ENCODE measurements around the gene EIF2B4. TPM values are rescaled to one million over a fixed set of nuclear protein-coding genes. Genes with fewer than 3 reads are reported as not detected.

The EIF2B4 gene
- total and polyA plus RNA-seq, 9 of the 15 experiments (the other 6 are each of a cell fraction or from before 2014, with no cell fraction given) = 29.7 to 80.3 (median 58.9) TPM

GRCh38 chr2:27407798-27408491 lies 37.8 kb upstream of the EIF2B4 start (continued):
- TF ChIP-seq ZBTB33 (CRISPR knock-in tag; IDR thresholded peaks at IDR 0.05) (peak; percentile 80), CLOCK (CRISPR knock-in tag; IDR thresholded peaks at IDR 0.05; ENCODE audit: borderline replicate concordance) (no peak), ZBTB40 (IDR thresholded peaks at IDR 0.05) (0 out of 2 replicates have a peak, but pooled peaks have one; percentile 15), ZBTB40 (CRISPR knock-in tag; IDR thresholded peaks at IDR 0.05) (no peak), SAFB (IDR thresholded peaks at IDR 0.05; ENCODE audit: borderline replicate concordance, low read depth, low read length) (no peak), FOXK1 (CRISPR knock-in tag; IDR thresholded peaks at IDR 0.05; ENCODE audit: borderline replicate concordance) (0 out of 2 replicates have a peak, but pooled peaks have one; percentile 40), HMGXB4 (CRISPR knock-in tag; IDR thresholded peaks at IDR 0.05) (no peak)

All from K562 (cell line).